Measurements from ENCODE around the gene CORO2B. TPM values are rescaled to one million over a fixed set of nuclear protein-coding genes. Genes with fewer than 3 reads are reported as not detected.
A peak's percentile ranks its signal among the peaks of the same experiment; 100 is the strongest.

CORO2B gene
- total and polyA plus RNA-seq, 2 of the 13 experiments (the other 11 are each of a cell fraction or from before 2014, with no cell fraction given) = 0.35 to 0.63 TPM

DNA sequence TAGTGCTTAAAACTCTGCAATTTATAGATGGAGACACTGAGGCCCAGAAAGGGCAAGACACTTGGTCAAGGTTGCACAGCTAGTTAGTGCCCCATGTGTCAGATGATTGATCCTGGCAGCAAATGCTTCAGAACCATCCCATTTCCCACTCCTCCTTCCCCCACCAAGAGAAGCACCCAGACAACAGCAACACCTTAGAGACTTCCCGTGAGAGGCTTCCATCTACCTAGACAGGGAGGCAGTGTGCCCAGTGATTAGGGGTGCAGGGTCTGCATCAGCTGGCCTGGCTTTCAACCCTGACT is 77.6 kb downstream of the CORO2B start:
- ChIA-PET POLR2A (no interaction called here), CTCF (ENCODE audit: low intra/inter-chr PET ratio, low total read pairs) (no interaction called here)
- H3K9ac ChIP-seq (ENCODE audit: insufficient read depth, low read depth, low read length) = no peak overlapping the region
- H2AFZ ChIP-seq (ENCODE audit: low read length) = no peak overlapping the region
- no TSS peak for BruUV-seq (replicated peaks)
- FAIRE-seq (no peak), ATAC-seq (no peak), DNase-seq (ENCODE audit: low spot score) (no peak)
- no peaks in the 10 kb centered on the region for H3K79me2 ChIP-seq (ENCODE audit: insufficient read depth, low read length)
- no peak for TF ChIP-seq ZNF17 (CRISPR knock-in tag; IDR thresholded peaks at IDR 0.05)
- TF ChIP-seq NKX3-1 (CRISPR knock-in tag; IDR thresholded peaks at IDR 0.05) = no peak
- TF ChIP-seq HHEX (CRISPR knock-in tag; IDR thresholded peaks at IDR 0.05) = no peak
- TF ChIP-seq ZNF768 (CRISPR knock-in tag; IDR thresholded peaks at IDR 0.05) = peak; percentile 41; the same call in 1 of the 2 replicates
- no peak overlapping the region for H3K4me2 ChIP-seq (ENCODE audit: low read depth, low read length)
- no peaks in the 10 kb centered on the region for H4K20me1 ChIP-seq (ENCODE audit: insufficient read depth, low read length)
- in situ Hi-C loops (cut with HindIII; ENCODE audit: extremely low pct_ligation_motif_present, low pct_unique_long_range_greater_than_20kb) = no loop called here
- H3K27me3 ChIP-seq (ENCODE audit: control insufficient read depth in 1 of 2, insufficient read depth in 2 of 2, low read length in 2 of 2) = peaks cover 0 to 22% of the 10 kb centered on the region in 2 experiments; a peak in 1 of 5 replicates
- H3K9me3 ChIP-seq (ENCODE audit: low read length) = no peaks in the 10 kb centered on the region
- H3K36me3 ChIP-seq (replicated peaks in 1 of 2; ENCODE audit: control insufficient read depth in 1 of 2, insufficient read depth in 2 of 2, low read length in 2 of 2) = no peaks in the 10 kb centered on the region
- no CpG with 5 or more reads among the region's 1 CpG for WGBS (ENCODE audit: low lambda C conversion rate)
- no peak overlapping the region for H3K4me3 ChIP-seq (replicated peaks in 1 of 3; ENCODE audit: insufficient read depth in 1 of 3, low read depth in 2 of 3, low read length in 3 of 3)
- no peak overlapping the region for H3K27ac ChIP-seq (ENCODE audit: extremely low read length, insufficient read depth, low read length)
- no peaks in the 10 kb centered on the region for H3K4me1 ChIP-seq (ENCODE audit: insufficient read depth, low read length)
- intact Hi-C loops (cut with micrococcal nuclease; ENCODE audit: unreplicated experiment) = no loop called here

DNA sequence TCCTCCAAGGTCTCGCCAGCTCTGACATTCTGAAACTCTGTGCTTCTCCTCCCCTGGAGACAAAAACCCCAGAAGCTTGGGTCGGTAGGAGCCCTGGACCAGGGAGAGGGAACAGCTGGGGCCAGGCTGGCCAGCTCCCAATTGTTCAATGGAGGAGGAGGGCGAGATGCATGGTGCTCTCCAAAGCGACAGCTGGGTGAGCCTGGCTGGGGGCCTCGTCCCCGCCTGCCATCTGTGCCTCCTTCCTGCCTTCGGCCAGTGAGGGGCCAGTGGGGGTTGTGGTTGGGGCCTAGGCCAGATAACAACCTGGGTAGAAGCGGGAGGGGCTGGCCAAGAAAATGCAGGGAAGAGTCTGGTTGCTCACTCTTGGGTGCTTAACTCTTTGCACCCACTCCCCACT is 79.4 kb downstream of the CORO2B start:
- no peak overlapping the region for H3K9ac ChIP-seq (ENCODE audit: insufficient read depth, low read depth, low read length)
- peaks cover 0 to 7% of the 10 kb centered on the region in 2 experiments; a peak in 1 of 5 replicates for H3K27me3 ChIP-seq (ENCODE audit: control insufficient read depth in 1 of 2, insufficient read depth in 2 of 2, low read length in 2 of 2)
- H3K36me3 ChIP-seq (replicated peaks in 1 of 2; ENCODE audit: control insufficient read depth in 1 of 2, insufficient read depth in 2 of 2, low read length in 2 of 2) = no peaks in the 10 kb centered on the region
- no TSS peak for BruUV-seq (replicated peaks)
- no peak for FAIRE-seq
- WGBS (ENCODE audit: low lambda C conversion rate) = 7% methylated on average over 6 of the region's 8 CpGs
- no peaks in the 10 kb centered on the region for H3K79me2 ChIP-seq (ENCODE audit: insufficient read depth, low read length)
- H3K4me1 ChIP-seq (ENCODE audit: insufficient read depth, low read length) = no peaks in the 10 kb centered on the region
- ATAC-seq = no peak
- ChIA-PET CTCF (ENCODE audit: low intra/inter-chr PET ratio, low total read pairs) (no interaction called here), POLR2A (no interaction called here)
- TF ChIP-seq MTF2 (CRISPR knock-in tag; IDR thresholded peaks at IDR 0.05; ENCODE audit: borderline replicate concordance) (no peak), SMARCE1 (IDR thresholded peaks at IDR 0.05; ENCODE audit: borderline replicate concordance) (no peak), DNMT1 (CRISPR knock-in tag; IDR thresholded peaks at IDR 0.05) (no peak), ZNF354B (CRISPR knock-in tag; IDR thresholded peaks at IDR 0.05) (no peak), ZNF776 (CRISPR knock-in tag; IDR thresholded peaks at IDR 0.05) (no peak), ZNF546 (CRISPR knock-in tag; conservative IDR thresholded peaks at IDR 0.05) (no peak), ZNF777 (CRISPR knock-in tag; IDR thresholded peaks at IDR 0.05) (no peak), ZNF136 (CRISPR knock-in tag; IDR thresholded peaks at IDR 0.05; ENCODE audit: low read depth) (no peak)
- TF ChIP-seq, protein P1, sequence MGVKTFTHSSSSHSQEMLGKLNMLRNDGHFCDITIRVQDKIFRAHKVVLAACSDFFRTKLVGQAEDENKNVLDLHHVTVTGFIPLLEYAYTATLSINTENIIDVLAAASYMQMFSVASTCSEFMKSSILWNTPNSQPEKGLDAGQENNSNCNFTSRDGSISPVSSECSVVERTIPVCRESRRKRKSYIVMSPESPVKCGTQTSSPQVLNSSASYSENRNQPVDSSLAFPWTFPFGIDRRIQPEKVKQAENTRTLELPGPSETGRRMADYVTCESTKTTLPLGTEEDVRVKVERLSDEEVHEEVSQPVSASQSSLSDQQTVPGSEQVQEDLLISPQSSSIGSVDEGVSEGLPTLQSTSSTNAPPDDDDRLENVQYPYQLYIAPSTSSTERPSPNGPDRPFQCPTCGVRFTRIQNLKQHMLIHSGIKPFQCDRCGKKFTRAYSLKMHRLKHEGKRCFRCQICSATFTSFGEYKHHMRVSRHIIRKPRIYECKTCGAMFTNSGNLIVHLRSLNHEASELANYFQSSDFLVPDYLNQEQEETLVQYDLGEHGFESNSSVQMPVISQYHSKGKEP (CRISPR knock-in tag; IDR thresholded peaks at IDR 0.05) = no peak
- TF ChIP-seq, protein P2, sequence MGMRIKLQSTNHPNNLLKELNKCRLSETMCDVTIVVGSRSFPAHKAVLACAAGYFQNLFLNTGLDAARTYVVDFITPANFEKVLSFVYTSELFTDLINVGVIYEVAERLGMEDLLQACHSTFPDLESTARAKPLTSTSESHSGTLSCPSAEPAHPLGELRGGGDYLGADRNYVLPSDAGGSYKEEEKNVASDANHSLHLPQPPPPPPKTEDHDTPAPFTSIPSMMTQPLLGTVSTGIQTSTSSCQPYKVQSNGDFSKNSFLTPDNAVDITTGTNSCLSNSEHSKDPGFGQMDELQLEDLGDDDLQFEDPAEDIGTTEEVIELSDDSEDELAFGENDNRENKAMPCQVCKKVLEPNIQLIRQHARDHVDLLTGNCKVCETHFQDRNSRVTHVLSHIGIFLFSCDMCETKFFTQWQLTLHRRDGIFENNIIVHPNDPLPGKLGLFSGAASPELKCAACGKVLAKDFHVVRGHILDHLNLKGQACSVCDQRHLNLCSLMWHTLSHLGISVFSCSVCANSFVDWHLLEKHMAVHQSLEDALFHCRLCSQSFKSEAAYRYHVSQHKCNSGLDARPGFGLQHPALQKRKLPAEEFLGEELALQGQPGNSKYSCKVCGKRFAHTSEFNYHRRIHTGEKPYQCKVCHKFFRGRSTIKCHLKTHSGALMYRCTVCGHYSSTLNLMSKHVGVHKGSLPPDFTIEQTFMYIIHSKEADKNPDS (CRISPR knock-in tag; IDR thresholded peaks at IDR 0.05) = no peak
- H3K4me3 ChIP-seq (replicated peaks in 1 of 3; ENCODE audit: insufficient read depth in 1 of 3, low read depth in 2 of 3, low read length in 3 of 3) = no peak overlapping the region
- H2AFZ ChIP-seq (ENCODE audit: low read length) = no peak overlapping the region
- H3K4me2 ChIP-seq (ENCODE audit: low read depth, low read length) = no peak overlapping the region
- H3K27ac ChIP-seq (ENCODE audit: extremely low read length, insufficient read depth, low read length) = no peak overlapping the region
- in situ Hi-C loops (cut with HindIII; ENCODE audit: extremely low pct_ligation_motif_present, low pct_unique_long_range_greater_than_20kb) = no loop called here
- intact Hi-C loops (cut with micrococcal nuclease; ENCODE audit: unreplicated experiment) = no loop called here
- H4K20me1 ChIP-seq (ENCODE audit: insufficient read depth, low read length) = no peaks in the 10 kb centered on the region
- no peak for DNase-seq (ENCODE audit: low spot score)
- no peaks in the 10 kb centered on the region for H3K9me3 ChIP-seq (ENCODE audit: low read length)

All from HepG2 (cell line).